ENCODE data around the gene CFAP57. TPM values are rescaled to one million over a fixed set of nuclear protein-coding genes. Genes with fewer than 3 reads are reported as not detected.

Gene CFAP57
- total RNA-seq, 2 donors from 2014 or later: 0.14 to 4.7 TPM

- Histone ChIP-seq H3K4me3 (no peak overlapping the region), H3K9me3 (no peaks in the 10 kb centered on the region), H3K27ac (no peak overlapping the region), H3K36me3 (no peaks in the 10 kb centered on the region), H3K4me1 (replicated peaks) (no peaks in the 10 kb centered on the region), H3K27me3 (replicated peaks; ENCODE audit: insufficient read depth) (no peaks in the 10 kb centered on the region)
- WGBS: 93% methylated on average over 3 of the region's 3 CpGs
- TF ChIP-seq POLR2AphosphoS5 (IDR thresholded peaks at IDR 0.05) (no peak), CTCF (IDR thresholded peaks at IDR 0.05) (no peak), POLR2A (IDR thresholded peaks at IDR 0.05) (no peak)
- intact Hi-C loops (cut with DNase I): no loop called here
- no peak for DNase-seq (ENCODE audit: low spot score)
Measured at GRCh38 chr1:43184995-43185394, 12.9 kb downstream of the CFAP57 start.

GRCh38 chr1:43188106-43188505, 16.0 kb downstream of the CFAP57 start:
- no peak for DNase-seq (ENCODE audit: low spot score)

GRCh38 chr1:43194509-43194908, 22.4 kb downstream of the CFAP57 start:
- Histone ChIP-seq H3K27ac (no peak overlapping the region), H3K9me3 (no peaks in the 10 kb centered on the region), H3K27me3 (replicated peaks; ENCODE audit: insufficient read depth) (no peaks in the 10 kb centered on the region), H3K4me1 (replicated peaks) (no peaks in the 10 kb centered on the region), H3K36me3 (no peaks in the 10 kb centered on the region), H3K4me3 (no peak overlapping the region)
- intact Hi-C loops (cut with DNase I): no loop called here
- no peak for DNase-seq (ENCODE audit: low spot score)
- TF ChIP-seq POLR2A (IDR thresholded peaks at IDR 0.05) (no peak), CTCF (IDR thresholded peaks at IDR 0.05) (no peak), POLR2AphosphoS5 (IDR thresholded peaks at IDR 0.05) (no peak)

More at GRCh38 chr1:43188106-43188505, 16.0 kb downstream of the CFAP57 start:
- WGBS: 76% methylated on average over 1 of the region's 1 CpG
- H3K4me1 ChIP-seq (replicated peaks): no peaks in the 10 kb centered on the region
- no peak for TF ChIP-seq POLR2A (IDR thresholded peaks at IDR 0.05)
- no peaks in the 10 kb centered on the region for H3K9me3 ChIP-seq
- H3K36me3 ChIP-seq: no peaks in the 10 kb centered on the region
- H3K27me3 ChIP-seq (replicated peaks; ENCODE audit: insufficient read depth): no peaks in the 10 kb centered on the region
- intact Hi-C loops (cut with DNase I): no loop called here
- no peak overlapping the region for H3K4me3 ChIP-seq
- no peak overlapping the region for H3K27ac ChIP-seq

GRCh38 chr1:43197343-43198127, 25.4 kb downstream of the CFAP57 start:
- DNase-seq (ENCODE audit: low spot score): no peak
- no peak for TF ChIP-seq POLR2AphosphoS5 (IDR thresholded peaks at IDR 0.05)
- no peak for TF ChIP-seq CTCF (IDR thresholded peaks at IDR 0.05)
- TF ChIP-seq POLR2A (IDR thresholded peaks at IDR 0.05): no peak
- Histone ChIP-seq H3K36me3 (no peaks in the 10 kb centered on the region), H3K4me3 (no peak overlapping the region), H3K9me3 (no peaks in the 10 kb centered on the region), H3K27me3 (replicated peaks; ENCODE audit: insufficient read depth) (no peaks in the 10 kb centered on the region), H3K27ac (no peak overlapping the region), H3K4me1 (replicated peaks) (no peaks in the 10 kb centered on the region)
- intact Hi-C loops (cut with DNase I): no loop called here
- WGBS: 90% methylated on average over 7 of the region's 7 CpGs

GRCh38 chr1:43199093-43199726, 27.1 kb downstream of the CFAP57 start:
- Histone ChIP-seq H3K27me3 (replicated peaks; ENCODE audit: insufficient read depth) (no peaks in the 10 kb centered on the region), H3K36me3 (no peaks in the 10 kb centered on the region), H3K27ac (no peak overlapping the region), H3K4me1 (replicated peaks) (no peaks in the 10 kb centered on the region), H3K9me3 (no peaks in the 10 kb centered on the region), H3K4me3 (no peak overlapping the region)
- TF ChIP-seq CTCF (IDR thresholded peaks at IDR 0.05) (no peak), POLR2AphosphoS5 (IDR thresholded peaks at IDR 0.05) (no peak), POLR2A (IDR thresholded peaks at IDR 0.05) (no peak)
- intact Hi-C loops (cut with DNase I): no loop called here
- WGBS: 44% methylated on average over 8 of the region's 8 CpGs
- DNase-seq (ENCODE audit: low spot score): no peak

Data from prostate gland (tissue), 2 donors.